Neutrophil (primary cell): ENCODE measurements around the gene COL18A1.

Experiments
- H3K27ac ChIP-seq: fragments of 200-600 bp; sonication (generic); 2 replicates; pipeline ENCODE4 v1.5.1; 2016; ENCODE audit warnings: mild to moderate bottlenecking, moderate library complexity
- H3K27me3 ChIP-seq: fragments of 200-600 bp; sonication (generic); 2 replicates; pipeline ENCODE4 v1.6.0; 2016; ENCODE audit warnings: mild to moderate bottlenecking
- H3K36me3 ChIP-seq: fragments of 200-600 bp; sonication (generic); 2 replicates; pipeline ENCODE4 v1.5.1; 2017
- H3K4me1 ChIP-seq, 2 experiments: fragments of 200-600 bp in 1 of 2; sonication (generic) in 1 of 2; 1 replicate in 1 of 2; 2 replicates in 1 of 2; pipeline versions ENCODE4 v1.5.1 to v1.6.1; 2013 to 2016; ENCODE audit warnings: low read depth in 1 of 2, low read length in 1 of 2, mild to moderate bottlenecking in 1 of 2, moderate library complexity in 1 of 2; ENCODE audit not compliant: control insufficient read depth in 1 of 2, insufficient read depth in 1 of 2
- H3K4me3 ChIP-seq, 2 experiments: fragments of 200-600 bp in 1 of 2; sonication (generic) in 1 of 2; 1 replicate in 1 of 2; 2 replicates in 1 of 2; pipeline ENCODE4 v1.5.1; 2013 to 2016; ENCODE audit warnings: low read depth in 1 of 2, low read length in 1 of 2, mild to moderate bottlenecking in 1 of 2, moderate library complexity in 1 of 2
- H3K9me3 ChIP-seq: fragments of 200-600 bp; sonication (generic); 2 replicates; pipeline ENCODE4 v1.5.1; 2016
- CTCF ChIP-seq: fragments of 200-600 bp; sonication (generic); IDR thresholded peaks from 2 replicates; pipeline ENCODE4 v1.5.1; 2016; ENCODE audit warnings: antibody characterized with exemption

The COL18A1 gene

GRCh38 chr21:45419162-45419561 is 14.2 kb downstream of the COL18A1 start:
- Histone ChIP-seq H3K27ac (no peak overlapping the region), H3K4me1 (no peaks in the 10 kb centered on the region), H3K4me3 (no peak overlapping the region), H3K36me3 (no peaks in the 10 kb centered on the region), H3K9me3 (no peaks in the 10 kb centered on the region), H3K27me3 (no peaks in the 10 kb centered on the region)
- TF ChIP-seq CTCF: no peak

- H3K4me1 ChIP-seq: no peaks in the 10 kb centered on the region
- no peaks in the 10 kb centered on the region for H3K27me3 ChIP-seq
- H3K36me3 ChIP-seq: no peaks in the 10 kb centered on the region
- TF ChIP-seq CTCF: no peak
- H3K9me3 ChIP-seq: no peaks in the 10 kb centered on the region
- H3K4me3 ChIP-seq: no peak overlapping the region
- no peak overlapping the region for H3K27ac ChIP-seq
Observed at GRCh38 chr21:45420061-45421041, 15.4 kb downstream of the COL18A1 start.

- no peak for TF ChIP-seq CTCF
- Histone ChIP-seq H3K9me3 (no peaks in the 10 kb centered on the region), H3K4me3 (no peak overlapping the region), H3K36me3 (no peaks in the 10 kb centered on the region), H3K27ac (no peak overlapping the region), H3K4me1 (no peaks in the 10 kb centered on the region), H3K27me3 (no peaks in the 10 kb centered on the region)
Observed at GRCh38 chr21:45421071-45421845, 16.3 kb downstream of the COL18A1 start.

- H3K4me3 ChIP-seq: no peak overlapping the region
- no peaks in the 10 kb centered on the region for H3K27me3 ChIP-seq
- TF ChIP-seq CTCF: no peak
- no peaks in the 10 kb centered on the region for H3K4me1 ChIP-seq
- no peak overlapping the region for H3K27ac ChIP-seq
- no peaks in the 10 kb centered on the region for H3K36me3 ChIP-seq
- H3K9me3 ChIP-seq: no peaks in the 10 kb centered on the region
Observed at GRCh38 chr21:45421846-45422775, 17.1 kb downstream of the COL18A1 start.
